Measurements from ENCODE around the gene CCDC40. TPM values are rescaled to one million over a fixed set of nuclear protein-coding genes. Genes with fewer than 3 reads are reported as not detected.
A peak's percentile ranks its signal among the peaks of the same experiment; 100 is the strongest.

CCDC40 gene
- total and polyA plus RNA-seq, 2 of the 13 experiments (the other 11 are each of a cell fraction or from before 2014, with no cell fraction given) = 4.1 to 5.5 TPM

DNA sequence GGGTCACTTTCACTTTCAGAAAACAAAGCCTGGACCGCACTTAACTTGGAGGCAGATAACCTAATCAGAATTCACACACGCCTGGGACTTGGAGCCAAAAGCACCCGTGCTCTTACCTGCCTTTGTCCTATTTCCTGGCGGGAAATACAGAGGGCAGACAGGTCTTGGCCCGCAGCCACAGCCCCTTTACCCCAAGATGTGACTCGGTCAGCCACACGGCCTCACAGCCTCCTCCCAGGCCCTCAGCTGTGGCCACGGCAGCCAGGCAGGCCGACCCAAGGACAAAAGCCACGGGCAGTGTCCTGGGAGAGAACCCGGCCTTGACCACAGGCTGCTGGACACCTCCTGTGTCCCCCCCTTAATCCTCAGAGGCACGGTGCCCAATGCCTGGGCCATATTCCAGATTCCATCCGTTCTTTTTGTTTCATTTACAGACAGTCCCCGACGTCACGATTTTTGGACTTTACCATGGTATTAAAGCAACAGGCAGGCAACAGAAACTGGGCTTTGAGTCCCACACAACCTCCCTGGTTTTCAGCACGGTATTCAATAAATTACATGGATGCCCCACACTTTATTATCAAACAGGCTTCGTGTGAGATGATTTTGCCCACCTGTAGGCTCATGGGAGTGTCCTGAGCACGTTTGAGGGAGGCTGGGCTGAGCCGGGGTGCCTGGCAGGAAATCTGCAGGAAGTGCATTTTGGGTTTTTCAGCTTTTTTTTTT, 34.8 kb downstream of the CCDC40 start (continued):
- TF ChIP-seq ATF3 (CRISPR knock-in tag; IDR thresholded peaks at IDR 0.05) = 0 out of 2 replicates have a peak, but pooled peaks have one; percentile 23
- TF ChIP-seq, protein P1, sequence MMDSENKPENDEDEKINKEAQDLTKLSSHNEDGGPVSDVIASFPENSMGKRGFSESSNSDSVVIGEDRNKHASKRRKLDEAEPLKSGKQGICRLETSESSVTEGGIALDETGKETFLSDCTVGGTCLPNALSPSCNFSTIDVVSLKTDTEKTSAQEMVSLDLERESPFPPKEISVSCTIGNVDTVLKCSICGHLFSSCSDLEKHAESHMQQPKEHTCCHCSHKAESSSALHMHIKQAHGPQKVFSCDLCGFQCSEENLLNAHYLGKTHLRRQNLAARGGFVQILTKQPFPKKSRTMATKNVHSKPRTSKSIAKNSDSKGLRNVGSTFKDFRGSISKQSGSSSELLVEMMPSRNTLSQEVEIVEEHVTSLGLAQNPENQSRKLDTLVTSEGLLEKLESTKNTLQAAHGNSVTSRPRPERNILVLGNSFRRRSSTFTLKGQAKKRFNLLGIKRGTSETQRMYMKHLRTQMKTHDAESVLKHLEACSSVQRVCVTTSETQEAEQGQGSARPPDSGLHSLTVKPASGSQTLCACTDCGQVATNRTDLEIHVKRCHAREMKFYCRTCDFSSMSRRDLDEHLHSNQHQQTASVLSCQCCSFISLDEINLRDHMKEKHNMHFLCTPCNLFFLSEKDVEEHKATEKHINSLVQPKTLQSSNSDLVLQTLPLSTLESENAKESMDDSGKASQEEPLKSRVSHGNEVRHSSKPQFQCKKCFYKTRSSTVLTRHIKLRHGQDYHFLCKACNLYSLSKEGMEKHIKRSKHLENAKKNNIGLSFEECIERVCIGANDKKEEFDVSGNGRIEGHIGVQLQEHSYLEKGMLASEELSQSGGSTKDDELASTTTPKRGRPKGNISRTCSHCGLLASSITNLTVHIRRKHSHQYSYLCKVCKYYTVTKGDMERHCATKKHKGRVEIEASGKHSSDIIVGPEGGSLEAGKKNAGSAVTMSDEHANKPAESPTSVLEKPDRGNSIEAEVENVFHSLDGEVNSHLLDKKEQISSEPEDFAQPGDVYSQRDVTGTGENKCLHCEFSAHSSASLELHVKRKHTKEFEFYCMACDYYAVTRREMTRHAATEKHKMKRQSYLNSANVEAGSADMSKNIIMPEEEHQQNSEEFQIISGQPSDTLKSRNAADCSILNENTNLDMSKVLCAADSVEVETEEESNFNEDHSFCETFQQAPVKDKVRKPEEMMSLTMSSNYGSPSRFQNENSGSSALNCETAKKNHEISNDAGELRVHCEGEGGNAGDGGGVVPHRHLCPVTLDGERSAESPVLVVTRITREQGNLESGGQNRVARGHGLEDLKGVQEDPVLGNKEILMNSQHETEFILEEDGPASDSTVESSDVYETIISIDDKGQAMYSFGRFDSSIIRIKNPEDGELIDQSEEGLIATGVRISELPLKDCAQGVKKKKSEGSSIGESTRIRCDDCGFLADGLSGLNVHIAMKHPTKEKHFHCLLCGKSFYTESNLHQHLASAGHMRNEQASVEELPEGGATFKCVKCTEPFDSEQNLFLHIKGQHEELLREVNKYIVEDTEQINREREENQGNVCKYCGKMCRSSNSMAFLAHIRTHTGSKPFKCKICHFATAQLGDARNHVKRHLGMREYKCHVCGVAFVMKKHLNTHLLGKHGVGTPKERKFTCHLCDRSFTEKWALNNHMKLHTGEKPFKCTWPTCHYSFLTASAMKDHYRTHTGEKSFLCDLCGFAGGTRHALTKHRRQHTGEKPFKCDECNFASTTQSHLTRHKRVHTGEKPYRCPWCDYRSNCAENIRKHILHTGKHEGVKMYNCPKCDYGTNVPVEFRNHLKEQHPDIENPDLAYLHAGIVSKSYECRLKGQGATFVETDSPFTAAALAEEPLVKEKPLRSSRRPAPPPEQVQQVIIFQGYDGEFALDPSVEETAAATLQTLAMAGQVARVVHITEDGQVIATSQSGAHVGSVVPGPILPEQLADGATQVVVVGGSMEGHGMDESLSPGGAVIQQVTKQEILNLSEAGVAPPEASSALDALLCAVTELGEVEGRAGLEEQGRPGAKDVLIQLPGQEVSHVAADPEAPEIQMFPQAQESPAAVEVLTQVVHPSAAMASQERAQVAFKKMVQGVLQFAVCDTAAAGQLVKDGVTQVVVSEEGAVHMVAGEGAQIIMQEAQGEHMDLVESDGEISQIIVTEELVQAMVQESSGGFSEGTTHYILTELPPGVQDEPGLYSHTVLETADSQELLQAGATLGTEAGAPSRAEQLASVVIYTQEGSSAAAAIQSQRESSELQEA (CRISPR knock-in tag; IDR thresholded peaks at IDR 0.05; ENCODE audit: not compliant biosample characterization) = peak; percentile 63
- TF ChIP-seq CREB1 (IDR thresholded peaks at IDR 0.05) = peak; percentile 48
- TF ChIP-seq CREB1 (CRISPR knock-in tag; IDR thresholded peaks at IDR 0.05) = no peak
- TF ChIP-seq ZNF263 (CRISPR knock-in tag; IDR thresholded peaks at IDR 0.05) = 0 out of 2 replicates have a peak, but pooled peaks have one; percentile 19
- peak; percentile 91 for TF ChIP-seq ZNF547 (CRISPR knock-in tag; IDR thresholded peaks at IDR 0.05)
- TF ChIP-seq FOXA1 (IDR thresholded peaks at IDR 0.05) = no peak
- TF ChIP-seq FOXA1 (CRISPR knock-in tag; IDR thresholded peaks at IDR 0.05) = peak; percentile 9; the same call in 1 of the 2 replicates
- TF ChIP-seq GABPB1 (CRISPR knock-in tag; IDR thresholded peaks at IDR 0.05) = peak; percentile 35; the same call in 1 of the 2 replicates
- TF ChIP-seq STAG1 (CRISPR knock-in tag; IDR thresholded peaks at IDR 0.05) = no peak
- TF ChIP-seq, protein P2, sequence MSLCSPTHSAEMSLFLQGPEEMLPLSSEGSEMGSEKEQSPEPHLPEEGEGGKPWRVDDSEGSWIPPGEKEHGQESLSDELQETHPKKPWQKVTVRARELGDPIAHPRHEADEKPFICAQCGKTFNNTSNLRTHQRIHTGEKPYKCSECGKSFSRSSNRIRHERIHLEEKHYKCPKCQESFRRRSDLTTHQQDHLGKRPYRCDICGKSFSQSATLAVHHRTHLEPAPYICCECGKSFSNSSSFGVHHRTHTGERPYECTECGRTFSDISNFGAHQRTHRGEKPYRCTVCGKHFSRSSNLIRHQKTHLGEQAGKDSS (CRISPR knock-in tag; IDR thresholded peaks at IDR 0.05; ENCODE audit: borderline replicate concordance, low read depth) = peak; percentile 29; the same call in 1 of the 2 replicates
- 0 out of 2 replicates have a peak, but pooled peaks have one; percentile 69 for TF ChIP-seq ZNF136 (CRISPR knock-in tag; IDR thresholded peaks at IDR 0.05; ENCODE audit: low read depth)
- TF ChIP-seq, protein P3, sequence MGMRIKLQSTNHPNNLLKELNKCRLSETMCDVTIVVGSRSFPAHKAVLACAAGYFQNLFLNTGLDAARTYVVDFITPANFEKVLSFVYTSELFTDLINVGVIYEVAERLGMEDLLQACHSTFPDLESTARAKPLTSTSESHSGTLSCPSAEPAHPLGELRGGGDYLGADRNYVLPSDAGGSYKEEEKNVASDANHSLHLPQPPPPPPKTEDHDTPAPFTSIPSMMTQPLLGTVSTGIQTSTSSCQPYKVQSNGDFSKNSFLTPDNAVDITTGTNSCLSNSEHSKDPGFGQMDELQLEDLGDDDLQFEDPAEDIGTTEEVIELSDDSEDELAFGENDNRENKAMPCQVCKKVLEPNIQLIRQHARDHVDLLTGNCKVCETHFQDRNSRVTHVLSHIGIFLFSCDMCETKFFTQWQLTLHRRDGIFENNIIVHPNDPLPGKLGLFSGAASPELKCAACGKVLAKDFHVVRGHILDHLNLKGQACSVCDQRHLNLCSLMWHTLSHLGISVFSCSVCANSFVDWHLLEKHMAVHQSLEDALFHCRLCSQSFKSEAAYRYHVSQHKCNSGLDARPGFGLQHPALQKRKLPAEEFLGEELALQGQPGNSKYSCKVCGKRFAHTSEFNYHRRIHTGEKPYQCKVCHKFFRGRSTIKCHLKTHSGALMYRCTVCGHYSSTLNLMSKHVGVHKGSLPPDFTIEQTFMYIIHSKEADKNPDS (CRISPR knock-in tag; IDR thresholded peaks at IDR 0.05) = peak; percentile 73; the same call in 1 of the 2 replicates
- TF ChIP-seq ZNF883 (CRISPR knock-in tag; IDR thresholded peaks at IDR 0.05; ENCODE audit: not compliant biosample characterization) = peak; percentile 91
- TF ChIP-seq ZNF777 (CRISPR knock-in tag; IDR thresholded peaks at IDR 0.05) = peak; percentile 68
- peak; percentile 52; the same call in 1 of the 2 replicates for TF ChIP-seq DMAP1 (CRISPR knock-in tag; IDR thresholded peaks at IDR 0.05)
